Cardiac muscle cell (in vitro differentiated cells and primary cell): ENCODE results near the gene SMYD3. TPM values are rescaled to one million over a fixed set of nuclear protein-coding genes. Genes with fewer than 3 reads are reported as not detected.
A peak's percentile ranks its signal among the peaks of the same experiment; 100 is the strongest.

ENCODE experiments used
- DNase-seq, 2 donors: peaks; one replicate each; pipeline versions ENCODE4 v3.0.0 to v3.0.0-alpha.2; 2010 to 2017; ENCODE audit warnings: low read depth in 1 of 2, low spot score in 1 of 2
- H3K27ac ChIP-seq: fragments of 200-600 bp; sonication (generic); 2 replicates; pipeline ENCODE4 v1.5.1; 2016
- H3K27me3 ChIP-seq: fragments of 200-600 bp; sonication (generic); 2 replicates; pipeline ENCODE4 v1.6.0; 2016; ENCODE audit warnings: control low read depth
- H3K36me3 ChIP-seq: fragments of 200-600 bp; sonication (generic); 2 replicates; pipeline ENCODE4 v1.5.1; 2016; ENCODE audit warnings: control low read depth
- H3K4me1 ChIP-seq: fragments of 200-600 bp; sonication (generic); 2 replicates; pipeline ENCODE4 v1.8.1; 2017; ENCODE audit warnings: low read depth, mild to moderate bottlenecking, mixed run types
- H3K4me3 ChIP-seq: fragments of 200-600 bp; sonication (generic); 2 replicates; pipeline ENCODE4 v1.5.1; 2016; ENCODE audit warnings: mild to moderate bottlenecking
- H3K9me3 ChIP-seq: fragments of 200-600 bp; sonication (generic); 2 replicates; pipeline ENCODE4 v1.5.1; 2017; ENCODE audit warnings: low read depth, mild to moderate bottlenecking, control low read depth
- CTCF ChIP-seq: IDR thresholded peaks from 2 replicates; pipeline ENCODE4 v1.5.1; 2012; ENCODE audit warnings: low read depth, mild to moderate bottlenecking, low read length
- polyA plus RNA-seq: library from polyadenylated mRNA; unstranded; fragments of >200 nt; fragmentation: Nextera tagmentation; extraction: Ambion mirVana; gene quantifications from 2 replicates; pipeline ENCODE4 v1.2.1, GENCODE V29; 2016
- total RNA-seq: library from RNA; depleted of rRNA; stranded (reverse); fragments of >200 nt; gene quantifications from 2 replicates; pipeline ENCODE4 v1.2.3, GENCODE V29; 2016

The SMYD3 gene
- total and polyA plus RNA-seq, 2 experiments from 2014 or later: 47.2 to 50.8 TPM

GRCh38 chr1:246265481-246265880, 241.6 kb downstream of the SMYD3 start:
- H3K27ac ChIP-seq: no peak overlapping the region
- H3K4me3 ChIP-seq: no peak overlapping the region
- H3K9me3 ChIP-seq: no peaks in the 10 kb centered on the region
- no peak for DNase-seq
- H3K36me3 ChIP-seq: no peaks in the 10 kb centered on the region
- peaks cover 8% of the 10 kb centered on the region for H3K4me1 ChIP-seq
- no peak for TF ChIP-seq CTCF
- H3K27me3 ChIP-seq: no peaks in the 10 kb centered on the region

DNA sequence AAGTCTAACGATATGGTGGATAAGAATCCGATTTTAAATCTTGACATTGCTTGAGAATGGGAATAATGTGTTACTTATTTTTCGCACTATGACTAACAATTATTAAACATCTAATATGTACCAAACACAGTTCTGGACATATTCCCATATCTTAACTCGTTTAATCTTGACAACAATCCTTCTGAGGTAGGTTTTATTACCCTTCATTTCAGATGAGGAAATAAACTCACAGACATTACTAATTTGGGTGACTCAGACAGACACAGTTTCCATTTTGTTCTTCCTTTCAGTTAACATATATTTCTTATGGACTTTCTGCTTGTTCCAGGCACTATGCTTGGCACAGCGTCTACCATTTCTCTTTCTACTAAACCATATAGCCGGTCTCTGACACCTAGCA, 244.8 kb downstream of the SMYD3 start:
- no peaks in the 10 kb centered on the region for H3K36me3 ChIP-seq
- no peak overlapping the region for H3K4me3 ChIP-seq
- no peaks in the 10 kb centered on the region for H3K27me3 ChIP-seq
- no peak for DNase-seq
- no peak overlapping the region for H3K27ac ChIP-seq
- TF ChIP-seq CTCF: no peak
- H3K4me1 ChIP-seq: peaks cover 1% of the 10 kb centered on the region
- H3K9me3 ChIP-seq: no peaks in the 10 kb centered on the region

DNA sequence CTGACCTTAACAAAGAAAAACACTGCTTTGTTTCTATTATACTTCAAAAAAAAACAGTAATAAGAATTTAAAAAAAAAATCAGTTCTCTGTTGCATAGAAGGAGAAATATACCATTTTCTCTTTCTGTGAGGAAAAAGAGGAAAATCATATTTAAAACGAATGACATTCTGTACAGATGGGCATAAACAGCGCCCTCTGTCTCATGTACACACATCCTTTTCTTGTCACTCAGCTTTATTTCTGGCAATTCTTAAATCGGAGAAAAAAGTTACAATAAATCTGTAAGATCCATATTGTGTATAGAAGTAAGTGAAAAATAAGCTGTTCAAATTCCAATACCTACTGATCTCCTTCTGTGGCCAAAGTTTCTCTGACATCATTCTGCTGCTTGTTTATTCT, 245.4 kb downstream of the SMYD3 start:
- Histone ChIP-seq H3K4me3 (no peak overlapping the region), H3K4me1 (no peaks in the 10 kb centered on the region), H3K36me3 (no peaks in the 10 kb centered on the region), H3K9me3 (no peaks in the 10 kb centered on the region), H3K27ac (no peak overlapping the region), H3K27me3 (no peaks in the 10 kb centered on the region)
- DNase-seq: no peak
- peak; percentile 32 for TF ChIP-seq CTCF

DNA sequence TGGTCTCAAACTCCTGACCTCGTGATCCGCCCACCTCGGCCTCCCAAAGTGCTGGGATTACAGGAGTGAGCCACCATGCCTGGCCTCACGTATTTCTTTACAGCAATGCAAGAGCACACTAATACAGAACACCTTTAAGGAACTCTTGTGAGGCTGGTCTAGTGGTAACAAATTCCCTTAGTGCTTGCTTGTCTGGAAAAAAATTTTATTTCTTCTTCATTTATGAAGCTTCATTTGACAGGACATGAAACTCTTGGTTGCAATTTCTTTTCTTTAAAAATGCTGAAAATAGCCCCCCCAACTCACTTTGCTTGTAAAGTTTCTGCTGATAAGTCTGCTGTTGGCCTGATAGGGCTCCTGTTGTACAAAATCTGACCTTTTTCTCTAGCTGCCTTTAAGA, 248.8 kb downstream of the SMYD3 start:
- no peak for DNase-seq
- no peaks in the 10 kb centered on the region for H3K27me3 ChIP-seq
- H3K36me3 ChIP-seq: no peaks in the 10 kb centered on the region
- TF ChIP-seq CTCF: no peak
- no peak overlapping the region for H3K27ac ChIP-seq
- H3K4me3 ChIP-seq: no peak overlapping the region
- H3K9me3 ChIP-seq: no peaks in the 10 kb centered on the region
- H3K4me1 ChIP-seq: no peaks in the 10 kb centered on the region

GRCh38 chr1:246255773-246256172, 251.3 kb downstream of the SMYD3 start:
- TF ChIP-seq CTCF: no peak
- no peaks in the 10 kb centered on the region for H3K4me1 ChIP-seq
- no peaks in the 10 kb centered on the region for H3K27me3 ChIP-seq
- H3K27ac ChIP-seq: no peak overlapping the region
- no peak for DNase-seq
- no peak overlapping the region for H3K4me3 ChIP-seq
- H3K9me3 ChIP-seq: no peaks in the 10 kb centered on the region
- H3K36me3 ChIP-seq: no peaks in the 10 kb centered on the region

- Histone ChIP-seq H3K36me3 (no peaks in the 10 kb centered on the region), H3K4me1 (no peaks in the 10 kb centered on the region), H3K9me3 (no peaks in the 10 kb centered on the region), H3K4me3 (no peak overlapping the region), H3K27ac (no peak overlapping the region), H3K27me3 (no peaks in the 10 kb centered on the region)
- no peak for DNase-seq
- no peak for TF ChIP-seq CTCF
Measured at GRCh38 chr1:246254854-246255253, 252.2 kb downstream of the SMYD3 start.
